Right cardiac atrium (tissue), 5 donors: ENCODE measurements around the gene GH2. TPM values are rescaled to one million over a fixed set of nuclear protein-coding genes. Genes with fewer than 3 reads are reported as not detected.
A peak's percentile ranks its signal among the peaks of the same experiment; 100 is the strongest.
"Not testable (repeated sequence)": the region's sequence is repeated elsewhere in the genome, so short reads cannot be mapped to it uniquely, and the experiment has no call there.

Experiments used
- ATAC-seq, 2 donors: fragments of 200-7000 bp; cut with Tn5 transposase; one replicate each; pipeline versions ENCODE4 v1.8.0 to v1.9.1; 2020; ENCODE audit warnings: moderate library complexity in 2 of 2, mild to moderate bottlenecking in 1 of 2
- DNase-seq, 3 donors: peaks; one replicate each; pipeline ENCODE4 v3.0.0-alpha.2; 2020
- H3K27ac ChIP-seq: one replicate; pipeline ENCODE4 v1.5.1; 2013; ENCODE audit warnings: mild to moderate bottlenecking, low read length, control low read depth, moderate library complexity
- H3K27me3 ChIP-seq: one replicate; pipeline ENCODE4 v1.6.1; 2013; ENCODE audit not compliant: control insufficient read depth, insufficient read depth
- H3K4me1 ChIP-seq: one replicate; pipeline ENCODE4 v1.6.1; 2013; ENCODE audit warnings: low read length; ENCODE audit not compliant: control insufficient read depth, insufficient read depth
- H3K4me3 ChIP-seq: one replicate; pipeline ENCODE4 v1.5.1; 2013; ENCODE audit warnings: low read length, control low read depth
- H3K9me3 ChIP-seq: one replicate; pipeline ENCODE4 v1.6.1; 2013; ENCODE audit warnings: low read length; ENCODE audit not compliant: control insufficient read depth
- WGBS: extraction: QIAGEN DNeasy Blood & Tissue Kit; methylation state at CpG from one replicate; pipeline ENCODE4 v1.1.7; 2013; 5-methylcytosine and 5-hydroxymethylcytosine counted together
- intact Hi-C, 4 donors: fragments of 100-400 bp; cut with DNase I; formaldehyde crosslinking; loops; one replicate each; pipeline versions ENCODE4 v1.11.0 to v1.14.0; 2022 to 2023
- polyA plus RNA-seq: library from polyadenylated mRNA; stranded (reverse); fragments of 200-250 nt; gene quantifications from one replicate; pipeline ENCODE4 v1.2.3, GENCODE V29; 2013
- total RNA-seq, 4 donors: library from RNA; stranded (reverse); fragmentation: NEBNext Ultra II Directional; extraction: Animal tissue kit (Norgen Biotek cat#: 25700); gene quantifications; one replicate each; pipeline ENCODE4 v1.2.1, GENCODE V29; 2021
- donor health status: healthy with polysubstance abuse.
- donor health status: DM: no; HTN: yes; CAD: no.
- donor health status: DM: no; HTN: no; CAD: no.
- donor health status: DM: no; HTN: yes; CAD: no; lungs with severe emphysema.
- donor health status: DM: yes; HTN: yes; CAD: no.

Gene GH2
- total and polyA plus RNA-seq, 5 donors: not detected

GRCh38 chr17:63894821-63895220 is 13.1 kb upstream of the GH2 start:
- DNase-seq: not testable (repeated sequence)
- WGBS: 94% methylated on average over 10 of the region's 10 CpGs

GRCh38 chr17:63894021-63894420 is 12.3 kb upstream of the GH2 start:
- ATAC-seq, H3K4me1 ChIP-seq, H3K27ac ChIP-seq, intact Hi-C loops, H3K27me3 ChIP-seq, H3K4me3 ChIP-seq, DNase-seq, H3K9me3 ChIP-seq: not testable (repeated sequence)
- WGBS: 65% methylated on average over 3 of the region's 3 CpGs

More at GRCh38 chr17:63894821-63895220, 13.1 kb upstream of the GH2 start:
- H3K4me3 ChIP-seq, ATAC-seq, H3K9me3 ChIP-seq, H3K27me3 ChIP-seq, H3K27ac ChIP-seq, intact Hi-C loops, H3K4me1 ChIP-seq: not testable (repeated sequence)

GRCh38 chr17:63892316-63893037 is 10.7 kb upstream of the GH2 start:
- H3K4me3 ChIP-seq, ATAC-seq, intact Hi-C loops, H3K4me1 ChIP-seq, H3K9me3 ChIP-seq, DNase-seq, H3K27me3 ChIP-seq, H3K27ac ChIP-seq: not testable (repeated sequence)
- WGBS: 51% methylated on average over 11 of the region's 11 CpGs

GRCh38 chr17:63889026-63889848 is 7.5 kb upstream of the GH2 start:
- H3K27ac ChIP-seq, H3K4me3 ChIP-seq, H3K4me1 ChIP-seq, intact Hi-C loops, H3K9me3 ChIP-seq, H3K27me3 ChIP-seq: not testable (repeated sequence)
- 28% methylated on average over 13 of the region's 13 CpGs for WGBS
- ATAC-seq (peak; percentile 77 to 80), DNase-seq (peak in 2 of 3 donors; percentile 21 to 61)

- intact Hi-C loops, H3K4me1 ChIP-seq, DNase-seq, H3K4me3 ChIP-seq, H3K27me3 ChIP-seq, H3K9me3 ChIP-seq, ATAC-seq, H3K27ac ChIP-seq: not testable (repeated sequence)
- 86% methylated on average over 11 of the region's 11 CpGs for WGBS
These were observed 3.4 kb upstream of the GH2 start for GRCh38 chr17:63885119-63885518.

- H3K4me3 ChIP-seq, H3K27ac ChIP-seq, intact Hi-C loops, ATAC-seq, H3K27me3 ChIP-seq, DNase-seq, H3K4me1 ChIP-seq, H3K9me3 ChIP-seq: not testable (repeated sequence)
- WGBS: 79% methylated on average over 9 of the region's 9 CpGs
These were observed 932 bp upstream of the GH2 start for GRCh38 chr17:63882626-63883126.

- WGBS: 58% methylated on average over 11 of the region's 11 CpGs
These were observed 407 bp downstream of the GH2 start for GRCh38 chr17:63881337-63881736.

GRCh38 chr17:63880706-63881105 is 1.0 kb downstream of the GH2 start:
- H3K4me1 ChIP-seq: no peaks in the 10 kb centered on the region
- ATAC-seq (no peak), DNase-seq (no peak)
- H3K27me3 ChIP-seq: no peaks in the 10 kb centered on the region
- H3K4me3 ChIP-seq: no peak overlapping the region
- no peak overlapping the region for H3K27ac ChIP-seq
- 84% methylated on average over 12 of the region's 12 CpGs for WGBS
- H3K9me3 ChIP-seq: no peaks in the 10 kb centered on the region
- intact Hi-C loops: no loop called here

More at GRCh38 chr17:63881337-63881736, 407 bp downstream of the GH2 start:
- H3K27ac ChIP-seq, H3K27me3 ChIP-seq, ATAC-seq, DNase-seq, H3K4me3 ChIP-seq, H3K9me3 ChIP-seq, intact Hi-C loops, H3K4me1 ChIP-seq: not testable (repeated sequence)

- H3K27ac ChIP-seq, intact Hi-C loops, H3K4me3 ChIP-seq, DNase-seq, H3K9me3 ChIP-seq, H3K4me1 ChIP-seq, ATAC-seq, H3K27me3 ChIP-seq: not testable (repeated sequence)
- 91% methylated on average over 9 of the region's 9 CpGs for WGBS
These were observed 3.3 kb downstream of the GH2 start for GRCh38 chr17:63878413-63878812.

GRCh38 chr17:63874693-63875092 is 7.1 kb downstream of the GH2 start:
- DNase-seq, H3K27ac ChIP-seq, H3K4me3 ChIP-seq, H3K27me3 ChIP-seq, H3K4me1 ChIP-seq, ATAC-seq, H3K9me3 ChIP-seq, intact Hi-C loops: not testable (repeated sequence)
- 88% methylated on average over 6 of the region's 6 CpGs for WGBS

- not testable (repeated sequence) for ATAC-seq, DNase-seq
- WGBS: 79% methylated on average over 8 of the region's 8 CpGs
These were observed 7.6 kb downstream of the GH2 start for GRCh38 chr17:63874061-63874626.

More at GRCh38 chr17:63874061-63874626, 7.6 kb downstream of the GH2 start:
- H3K27ac ChIP-seq, H3K9me3 ChIP-seq, H3K4me3 ChIP-seq, H3K27me3 ChIP-seq, H3K4me1 ChIP-seq, intact Hi-C loops: not testable (repeated sequence)
